Measurements from ENCODE around the gene ZNF827. TPM values are rescaled to one million over a fixed set of nuclear protein-coding genes. Genes with fewer than 3 reads are reported as not detected.

ZNF827 gene
- total RNA-seq, 4 donors from 2014 or later: 9.3 to 39.4 (median 20.3) TPM

DNA sequence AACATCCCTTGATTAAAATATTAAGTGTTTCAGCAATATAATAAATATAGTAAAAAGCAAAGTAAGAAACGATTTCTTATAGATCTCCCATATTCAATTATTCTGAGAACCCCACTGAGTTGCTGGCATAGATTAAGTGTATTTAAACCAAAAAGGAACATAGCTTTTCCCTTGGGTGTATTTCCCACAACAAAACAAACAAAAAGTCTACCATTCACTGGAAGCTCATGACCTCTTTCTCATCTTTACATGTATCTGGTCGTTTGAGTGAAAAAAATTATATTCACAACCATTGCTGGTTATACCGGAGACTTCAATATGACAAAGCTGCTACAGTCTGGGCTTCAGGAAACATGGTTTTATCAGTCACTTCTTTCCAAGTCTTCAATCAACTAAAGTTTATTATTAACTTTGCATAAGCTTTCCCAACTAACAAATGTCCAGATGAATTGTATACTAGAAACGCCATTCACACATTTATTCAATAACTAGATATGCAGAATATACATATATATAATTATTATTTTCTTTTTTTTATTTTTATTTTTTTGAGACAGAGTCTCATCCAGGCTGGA, 38.6 kb downstream of the ZNF827 start:
- no peak overlapping the region for H3K4me3 ChIP-seq
- H3K27ac ChIP-seq: no peak overlapping the region
- TF ChIP-seq POLR2AphosphoS5 (IDR thresholded peaks at IDR 0.05) (no peak), POLR2A (IDR thresholded peaks at IDR 0.05) (no peak), EP300 (IDR thresholded peaks at IDR 0.05) (no peak)
- TF ChIP-seq, protein P1, sequence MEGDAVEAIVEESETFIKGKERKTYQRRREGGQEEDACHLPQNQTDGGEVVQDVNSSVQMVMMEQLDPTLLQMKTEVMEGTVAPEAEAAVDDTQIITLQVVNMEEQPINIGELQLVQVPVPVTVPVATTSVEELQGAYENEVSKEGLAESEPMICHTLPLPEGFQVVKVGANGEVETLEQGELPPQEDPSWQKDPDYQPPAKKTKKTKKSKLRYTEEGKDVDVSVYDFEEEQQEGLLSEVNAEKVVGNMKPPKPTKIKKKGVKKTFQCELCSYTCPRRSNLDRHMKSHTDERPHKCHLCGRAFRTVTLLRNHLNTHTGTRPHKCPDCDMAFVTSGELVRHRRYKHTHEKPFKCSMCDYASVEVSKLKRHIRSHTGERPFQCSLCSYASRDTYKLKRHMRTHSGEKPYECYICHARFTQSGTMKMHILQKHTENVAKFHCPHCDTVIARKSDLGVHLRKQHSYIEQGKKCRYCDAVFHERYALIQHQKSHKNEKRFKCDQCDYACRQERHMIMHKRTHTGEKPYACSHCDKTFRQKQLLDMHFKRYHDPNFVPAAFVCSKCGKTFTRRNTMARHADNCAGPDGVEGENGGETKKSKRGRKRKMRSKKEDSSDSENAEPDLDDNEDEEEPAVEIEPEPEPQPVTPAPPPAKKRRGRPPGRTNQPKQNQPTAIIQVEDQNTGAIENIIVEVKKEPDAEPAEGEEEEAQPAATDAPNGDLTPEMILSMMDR (IDR thresholded peaks at IDR 0.05): no peak
- peaks cover 0 to 19% of the 10 kb centered on the region in 2 donors for H3K36me3 ChIP-seq
- no peak for ATAC-seq
- no peaks in the 10 kb centered on the region for H3K4me1 ChIP-seq
- H3K27me3 ChIP-seq: no peaks in the 10 kb centered on the region
- no peaks in the 10 kb centered on the region for H3K9me3 ChIP-seq
- 58 to 85% methylated on average over 4 of the region's 4 CpGs for WGBS, 2 donors (ENCODE audit: low coverage in 1 of 2)

DNA sequence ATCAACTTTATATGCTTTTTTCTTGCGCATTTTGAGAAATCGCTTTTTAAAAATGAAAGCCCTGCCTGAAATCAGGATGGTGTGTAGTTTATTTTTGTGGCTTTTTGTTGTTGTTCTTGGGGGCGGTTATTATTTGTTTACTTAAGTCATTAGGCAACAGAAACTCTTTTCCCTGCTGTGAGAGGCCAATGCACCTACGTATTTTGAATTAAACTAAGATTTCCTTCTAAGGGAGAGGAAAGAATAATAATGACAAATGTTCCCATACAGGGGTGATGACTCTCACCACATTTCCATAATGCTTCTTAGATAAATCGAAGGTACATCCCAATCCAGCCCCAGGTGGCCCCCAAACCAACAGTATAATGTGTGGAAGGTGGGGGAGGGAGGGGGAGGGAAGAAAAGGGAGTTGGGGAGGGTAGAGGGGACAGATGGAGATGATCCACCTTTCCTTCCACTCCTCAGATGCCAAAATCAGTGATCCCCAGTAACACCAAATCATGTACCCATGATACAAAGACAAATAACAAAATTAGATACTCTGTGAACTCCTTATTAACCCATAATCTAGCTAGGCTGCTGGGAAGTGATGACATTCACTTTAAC, 39.6 kb downstream of the ZNF827 start:
- Histone ChIP-seq H3K27me3 (no peaks in the 10 kb centered on the region), H3K36me3 (peaks cover 0 to 19% of the 10 kb centered on the region in 2 donors), H3K9me3 (no peaks in the 10 kb centered on the region), H3K27ac (no peak overlapping the region), H3K4me3 (no peak overlapping the region), H3K4me1 (peaks cover 0 to 6% (median 0%) of the 10 kb centered on the region in 3 donors)
- WGBS, 2 donors (ENCODE audit: low coverage in 1 of 2): 83 to 92% methylated on average over 3 to 5 of the region's 5 CpGs
- ATAC-seq: no peak
- no peak for TF ChIP-seq POLR2AphosphoS5 (IDR thresholded peaks at IDR 0.05)
- TF ChIP-seq POLR2A (IDR thresholded peaks at IDR 0.05): no peak
- TF ChIP-seq, protein P1 (IDR thresholded peaks at IDR 0.05): no peak
- no peak for TF ChIP-seq EP300 (IDR thresholded peaks at IDR 0.05)

DNA sequence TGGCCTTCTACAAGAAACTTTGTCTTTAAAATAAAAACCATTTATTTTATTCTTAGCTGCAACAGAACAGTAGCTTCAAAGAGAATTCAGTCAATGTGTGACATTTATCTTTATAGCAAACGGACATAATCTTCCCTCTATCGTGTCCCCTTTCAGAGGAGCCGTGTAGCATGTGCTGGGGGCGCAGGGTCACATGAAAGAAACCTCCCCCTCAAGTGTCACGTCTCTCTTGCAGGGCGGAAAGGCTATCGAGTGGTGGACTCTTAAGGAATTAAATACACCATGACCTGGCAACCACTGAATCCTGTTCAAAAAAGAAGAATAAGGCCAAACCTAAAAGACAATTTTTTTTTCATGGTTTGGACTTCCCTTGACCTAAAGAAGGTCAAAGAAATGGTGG, 40.2 kb downstream of the ZNF827 start:
- no peaks in the 10 kb centered on the region for H3K27me3 ChIP-seq
- no peak overlapping the region for H3K27ac ChIP-seq
- H3K4me3 ChIP-seq: no peak overlapping the region
- H3K9me3 ChIP-seq: no peaks in the 10 kb centered on the region
- TF ChIP-seq POLR2A (IDR thresholded peaks at IDR 0.05): no peak
- TF ChIP-seq, protein P1 (IDR thresholded peaks at IDR 0.05): no peak
- no peak for TF ChIP-seq POLR2AphosphoS5 (IDR thresholded peaks at IDR 0.05)
- no peak for TF ChIP-seq EP300 (IDR thresholded peaks at IDR 0.05)
- WGBS, 2 donors (ENCODE audit: low coverage in 1 of 2): 43 to 86% methylated on average over 5 to 7 of the region's 7 CpGs
- peaks cover 0 to 6% (median 0%) of the 10 kb centered on the region in 3 donors for H3K4me1 ChIP-seq
- H3K36me3 ChIP-seq: peaks cover 0 to 19% of the 10 kb centered on the region in 2 donors
- ATAC-seq: no peak

DNA sequence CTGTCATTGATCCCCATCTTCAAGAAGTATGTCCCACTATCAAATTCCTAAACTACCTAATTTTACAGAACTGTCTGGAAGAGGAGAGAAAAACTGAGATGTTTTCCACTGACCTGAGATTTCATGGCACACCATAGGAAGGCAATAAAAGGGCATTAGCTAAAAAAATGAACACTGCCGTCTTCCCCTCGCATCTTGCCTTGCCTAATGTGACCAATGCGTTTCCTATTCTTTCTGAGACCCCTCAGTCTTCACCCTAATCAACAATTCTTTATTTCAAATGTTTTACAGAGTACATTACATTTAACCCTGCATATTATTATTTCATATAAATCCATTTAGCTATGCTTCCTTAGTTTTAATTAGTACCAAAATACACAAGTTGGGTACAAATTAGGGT, 43.6 kb downstream of the ZNF827 start:
- H3K4me1 ChIP-seq: peaks cover 0 to 6% (median 0%) of the 10 kb centered on the region in 3 donors
- H3K36me3 ChIP-seq: peaks cover 0 to 13% of the 10 kb centered on the region in 2 donors
- H3K4me3 ChIP-seq: no peak overlapping the region
- no peak for ATAC-seq
- no peak for TF ChIP-seq EP300 (IDR thresholded peaks at IDR 0.05)
- TF ChIP-seq POLR2AphosphoS5 (IDR thresholded peaks at IDR 0.05): no peak
- no peak for TF ChIP-seq POLR2A (IDR thresholded peaks at IDR 0.05)
- TF ChIP-seq, protein P1 (IDR thresholded peaks at IDR 0.05): no peak
- no peak overlapping the region for H3K27ac ChIP-seq
- no peaks in the 10 kb centered on the region for H3K27me3 ChIP-seq
- 94 to 100% methylated on average over 3 of the region's 3 CpGs for WGBS, 2 donors (ENCODE audit: low coverage in 1 of 2)
- no peaks in the 10 kb centered on the region for H3K9me3 ChIP-seq

DNA sequence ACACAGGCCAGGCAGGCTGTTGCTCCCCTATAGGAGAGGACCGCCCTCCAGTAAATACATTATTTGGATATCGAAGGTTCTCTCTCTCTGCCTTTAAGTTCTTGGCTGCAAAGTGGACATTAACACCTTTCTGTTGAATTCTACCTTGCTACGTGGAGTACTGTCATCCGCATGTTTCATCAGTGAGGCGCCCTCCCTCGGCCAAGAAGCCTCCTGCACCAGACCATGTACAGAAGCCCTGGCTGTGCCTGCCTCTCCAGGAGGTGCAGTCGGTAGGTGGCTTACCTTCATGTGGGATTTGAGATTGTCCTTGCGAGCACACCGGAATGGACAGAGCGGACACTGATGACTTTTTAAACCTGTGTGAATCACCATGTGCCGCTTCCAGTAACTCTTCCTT, 46.7 kb downstream of the ZNF827 start:
- peaks cover 2 to 17% (median 2%) of the 10 kb centered on the region in 3 donors for H3K4me1 ChIP-seq
- no peaks in the 10 kb centered on the region for H3K27me3 ChIP-seq
- no peak for ATAC-seq
- H3K4me3 ChIP-seq: no peak overlapping the region
- no peaks in the 10 kb centered on the region for H3K9me3 ChIP-seq
- WGBS, 2 donors (ENCODE audit: low coverage in 1 of 2): 82 to 93% methylated on average over 7 to 9 of the region's 11 CpGs
- H3K27ac ChIP-seq: no peak overlapping the region
- TF ChIP-seq POLR2AphosphoS5 (IDR thresholded peaks at IDR 0.05): no peak
- no peak for TF ChIP-seq POLR2A (IDR thresholded peaks at IDR 0.05)
- no peak for TF ChIP-seq EP300 (IDR thresholded peaks at IDR 0.05)
- TF ChIP-seq, protein P1 (IDR thresholded peaks at IDR 0.05): no peak
- peaks cover 0 to 13% of the 10 kb centered on the region in 2 donors for H3K36me3 ChIP-seq

Measured in gastroesophageal sphincter (tissue), 4 donors.